Heart right ventricle (tissue), 16 donors: ENCODE measurements around the gene PRKN. TPM values are rescaled to one million over a fixed set of nuclear protein-coding genes. Genes with fewer than 3 reads are reported as not detected.

Source experiments
- ATAC-seq, 8 donors: fragments of 200-7000 bp; cut with Tn5 transposase; one replicate each; pipeline ENCODE4 v1.9.1; 2020; ENCODE audit warnings: mild to moderate bottlenecking in 8 of 8, moderate library complexity in 8 of 8, moderate number of reproducible peaks in 1 of 8
- DNase-seq, 2 donors: peaks; one replicate each; pipeline ENCODE4 v3.0.0-alpha.2; 2020
- H3K27ac ChIP-seq, 10 donors: fragments of 200-600 bp; sonication (generic) in 2 of 10; one replicate each; pipeline versions ENCODE4 v1.5.0 to v1.8.0; 2020 to 2022; ENCODE audit warnings: mild to moderate bottlenecking in 3 of 10
- H3K27me3 ChIP-seq, 7 donors: fragments of 200-600 bp; one replicate each; pipeline ENCODE4 v1.8.0; 2021 to 2022; ENCODE audit warnings: mild to moderate bottlenecking in 2 of 7
- H3K36me3 ChIP-seq, 9 donors: fragments of 200-600 bp; sonication (generic) in 1 of 9; one replicate each; pipeline versions ENCODE4 v1.5.0 to v1.8.0; 2020 to 2022; ENCODE audit warnings: mild to moderate bottlenecking in 2 of 9
- H3K4me1 ChIP-seq, 9 donors: fragments of 200-600 bp; sonication (generic) in 1 of 9; one replicate each; pipeline versions ENCODE4 v1.5.0 to v1.8.0; 2020 to 2022; ENCODE audit warnings: mild to moderate bottlenecking in 4 of 9
- H3K4me3 ChIP-seq, 10 donors: fragments of 200-600 bp; sonication (generic) in 2 of 10; one replicate each; pipeline versions ENCODE4 v1.5.0 to v1.8.0; 2020 to 2022; ENCODE audit warnings: mild to moderate bottlenecking in 7 of 10, moderate library complexity in 2 of 10
- H3K9me3 ChIP-seq, 11 donors: fragments of 200-600 bp in 10 of 11; sonication (generic) in 2 of 11; one replicate each; pipeline versions ENCODE4 v1.5.0 to v1.8.0; 2013 to 2022; ENCODE audit warnings: mild to moderate bottlenecking in 2 of 11, control low read depth in 1 of 11, moderate library complexity in 1 of 11
- WGBS, 2 donors: extraction: QIAGEN DNeasy Blood & Tissue Kit; methylation state at CpG; one replicate each; pipeline ENCODE4 v1.1.7; 2013; ENCODE audit warnings: inconsistent platforms in 1 of 2; 5-methylcytosine and 5-hydroxymethylcytosine counted together
- intact Hi-C, 10 donors: fragments of 100-400 bp; cut with DNase I; formaldehyde crosslinking; loops; one replicate each; pipeline versions ENCODE4 v1.11.1 to v1.14.2; 2022
- polyA plus RNA-seq, 2 donors: library from polyadenylated mRNA; stranded (reverse); fragments of 200-250 nt; gene quantifications; one replicate each; pipeline ENCODE4 v1.2.3, GENCODE V29; 2013
- total RNA-seq, 10 donors: library from RNA; stranded (reverse); fragmentation: NEBNext Ultra II Directional in 3 of 10; extraction: Animal tissue kit (Norgen Biotek cat#: 25700) in 3 of 10; gene quantifications; one replicate each; pipeline versions ENCODE4 v1.2.1 to v1.2.4, GENCODE V29; 2021 to 2023
- TF ChIP-seq, protein P1 (sequence below), 9 donors: fragments of 200-600 bp; sonication (generic) in 2 of 9; IDR thresholded peaks; one replicate each; pipeline versions ENCODE4 v1.5.0 to v1.8.0; 2021 to 2022; ENCODE audit warnings: antibody characterized with exemption in 9 of 9, mild to moderate bottlenecking in 5 of 9, moderate library complexity in 1 of 9
- donor health status: Arrhythmogenic right ventricular cardiomyopathy.
- donor health status: ischemic (EF 13 %, LVEDD 7.1; RV severe dilation, severe dysfunction).
- donor health status: healthy with polysubstance abuse.
- donor health status: DM: no; HTN: yes; CAD: no.
- donor health status: DM: no; HTN: no; CAD: no.
- donor health status: ischemic (EF 25% LVEDD 6.9; RV normal size, moderate dysfunction).
- donor health status: ischemic (EF 25% LVEDD 5.7; RV mildly dilated, moderate dysfunction).
- donor health status: healthy.
- donor health status: DM: yes; HTN: yes; CAD: no.
- donor health status: Ischemic cardiomyopathy.
- donor health status: ischemic (EF 35%, LVEDD 5.7; RV mildly dilated, moderate dysfunction).
- donor health status: nonischemic (EF 11% LVEDD 7.7; RV severe dilation, severe dysfunction).
- donor health status: DM: yes; HTN: yes; CAD: no.
- donor health status: PGD.
- donor health status: ischemic (EF 29% LVEDD 5.4; RV normal size, mild dysfunction).
- donor health status: nonischemic (EF 23%, LVEDD 6.1; RV moderate dilation, normal function).

Gene PRKN
- total and polyA plus RNA-seq, 12 donors, result 2.3 to 27.7 (median 26.3) TPM

DNA sequence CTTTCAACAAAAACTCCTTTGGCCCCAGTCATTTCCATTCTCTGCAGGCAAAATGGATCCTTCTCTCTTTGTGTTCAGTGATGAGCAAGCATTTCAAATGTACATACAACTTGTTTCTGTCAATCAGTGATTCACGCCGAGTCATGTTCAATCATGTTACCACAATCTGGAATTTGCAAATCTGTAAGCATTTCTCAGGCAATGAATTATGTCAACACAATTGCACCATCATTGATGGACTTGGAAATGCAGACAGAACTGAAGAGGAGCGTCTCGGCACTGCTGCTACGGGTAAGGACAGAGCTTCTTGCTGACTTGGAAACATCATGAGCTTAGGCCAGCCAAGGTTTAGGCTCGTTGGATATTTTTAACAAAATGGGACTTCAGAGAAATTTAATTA, 1320.9 kb downstream of the PRKN start:
- Histone ChIP-seq H3K9me3 (peaks cover 0 to 14% (median 4%) of the 10 kb centered on the region in 11 donors), H3K27me3 (no peaks in the 10 kb centered on the region), H3K4me1 (peaks cover 0 to 10% (median 0%) of the 10 kb centered on the region in 9 donors), H3K27ac (no peak overlapping the region), H3K36me3 (no peaks in the 10 kb centered on the region), H3K4me3 (no peak overlapping the region)
- intact Hi-C loops, result loop anchor here in 1 of 10 donors (10.0 kb wide), 1 partner anchor 518 kb away; no protein-coding TSS in a partner anchor
- TF ChIP-seq, protein P1, sequence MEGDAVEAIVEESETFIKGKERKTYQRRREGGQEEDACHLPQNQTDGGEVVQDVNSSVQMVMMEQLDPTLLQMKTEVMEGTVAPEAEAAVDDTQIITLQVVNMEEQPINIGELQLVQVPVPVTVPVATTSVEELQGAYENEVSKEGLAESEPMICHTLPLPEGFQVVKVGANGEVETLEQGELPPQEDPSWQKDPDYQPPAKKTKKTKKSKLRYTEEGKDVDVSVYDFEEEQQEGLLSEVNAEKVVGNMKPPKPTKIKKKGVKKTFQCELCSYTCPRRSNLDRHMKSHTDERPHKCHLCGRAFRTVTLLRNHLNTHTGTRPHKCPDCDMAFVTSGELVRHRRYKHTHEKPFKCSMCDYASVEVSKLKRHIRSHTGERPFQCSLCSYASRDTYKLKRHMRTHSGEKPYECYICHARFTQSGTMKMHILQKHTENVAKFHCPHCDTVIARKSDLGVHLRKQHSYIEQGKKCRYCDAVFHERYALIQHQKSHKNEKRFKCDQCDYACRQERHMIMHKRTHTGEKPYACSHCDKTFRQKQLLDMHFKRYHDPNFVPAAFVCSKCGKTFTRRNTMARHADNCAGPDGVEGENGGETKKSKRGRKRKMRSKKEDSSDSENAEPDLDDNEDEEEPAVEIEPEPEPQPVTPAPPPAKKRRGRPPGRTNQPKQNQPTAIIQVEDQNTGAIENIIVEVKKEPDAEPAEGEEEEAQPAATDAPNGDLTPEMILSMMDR (IDR thresholded peaks at IDR 0.05), result no peak
- 90 to 91% methylated on average over 6 of the region's 6 CpGs for WGBS, 2 donors
- DNase-seq (no peak), ATAC-seq (no peak)

DNA sequence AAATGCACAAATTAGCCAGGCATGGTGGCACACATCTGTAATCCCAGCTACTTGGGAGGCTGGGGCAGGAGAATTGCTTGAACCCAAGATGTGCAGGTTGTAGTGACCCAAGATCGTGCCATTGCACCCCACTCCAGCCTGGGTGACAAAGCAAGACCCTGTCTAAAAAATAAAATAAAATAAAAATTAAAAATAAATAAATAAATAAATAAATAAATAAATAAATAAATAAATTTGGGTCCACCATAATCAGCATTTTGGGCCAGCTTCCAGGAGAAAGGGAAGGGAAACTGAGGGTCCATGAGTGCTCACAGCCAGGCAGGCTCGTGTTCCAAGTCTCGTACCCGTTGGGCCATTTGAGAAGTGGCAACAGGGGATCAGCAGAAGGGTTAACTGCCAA, 1322.1 kb downstream of the PRKN start:
- Histone ChIP-seq H3K9me3 (peaks cover 0 to 13% (median 4%) of the 10 kb centered on the region in 11 donors), H3K36me3 (no peaks in the 10 kb centered on the region), H3K4me1 (peaks cover 0 to 10% (median 0%) of the 10 kb centered on the region in 9 donors), H3K27ac (no peak overlapping the region), H3K4me3 (no peak overlapping the region), H3K27me3 (no peaks in the 10 kb centered on the region)
- no peak for DNase-seq
- intact Hi-C loops, result loop anchor here in 1 of 10 donors (10.0 kb wide), 1 partner anchor 519 kb away; no protein-coding TSS in a partner anchor
- WGBS, 2 donors, result 93 to 95% methylated on average over 4 of the region's 4 CpGs
- TF ChIP-seq, protein P1 (IDR thresholded peaks at IDR 0.05), result no peak
- ATAC-seq, result no peak

- H3K4me1 ChIP-seq, result peaks cover 0 to 9% (median 0%) of the 10 kb centered on the region in 9 donors
- DNase-seq, result no peak
- ATAC-seq, result no peak
- H3K27me3 ChIP-seq, result no peaks in the 10 kb centered on the region
- intact Hi-C loops, result loop anchor here in 1 of 10 donors (10.0 kb wide), 1 partner anchor 521 kb away; no protein-coding TSS in a partner anchor
- 90 to 100% methylated on average over 1 of the region's 1 CpG for WGBS, 2 donors
- H3K36me3 ChIP-seq, result no peaks in the 10 kb centered on the region
- no peak overlapping the region for H3K4me3 ChIP-seq
- TF ChIP-seq, protein P1 (IDR thresholded peaks at IDR 0.05), result no peak
- H3K9me3 ChIP-seq, result peaks cover 0 to 20% (median 4%) of the 10 kb centered on the region in 11 donors
- no peak overlapping the region for H3K27ac ChIP-seq
Observed at GRCh38 chr6:161403717-161404116, 1323.8 kb downstream of the PRKN start.

- H3K27me3 ChIP-seq, result no peaks in the 10 kb centered on the region
- no peak overlapping the region for H3K27ac ChIP-seq
- H3K36me3 ChIP-seq, result no peaks in the 10 kb centered on the region
- ATAC-seq (no peak), DNase-seq (no peak)
- H3K4me1 ChIP-seq, result peaks cover 0 to 4% (median 0%) of the 10 kb centered on the region in 9 donors
- TF ChIP-seq, protein P1 (IDR thresholded peaks at IDR 0.05), result no peak
- H3K4me3 ChIP-seq, result no peak overlapping the region
- WGBS, 2 donors, result 74 to 77% methylated on average over 8 of the region's 8 CpGs
- intact Hi-C loops, result loop anchor here in 1 of 10 donors (10.0 kb wide), 1 partner anchor 523 kb away; no protein-coding TSS in a partner anchor
- H3K9me3 ChIP-seq, result peaks cover 0 to 24% (median 4%) of the 10 kb centered on the region in 11 donors
Observed at GRCh38 chr6:161401587-161402309, 1325.8 kb downstream of the PRKN start.
